Endothelial cell of umbilical vein (primary cell): ENCODE measurements around the gene SOX13.

Experiments used
- CTCF ChIP-seq, 2 donors: IDR thresholded peaks; 1 replicate in 1 of 2; 2 replicates in 1 of 2; pipeline ENCODE4 v1.5.1; 2011; ENCODE audit warnings: low read length in 2 of 2, mild to moderate bottlenecking in 2 of 2, moderate library complexity in 2 of 2, control low read depth in 1 of 2, inconsistent platforms in 1 of 2, low read depth in 1 of 2; ENCODE audit not compliant: insufficient read depth in 1 of 2; ENCODE audit errors: extremely low read depth in 1 of 2
- GATA2 ChIP-seq: IDR thresholded peaks from 2 replicates; pipeline ENCODE4 v1.7.0; 2011; ENCODE audit warnings: low read depth, mild to moderate bottlenecking, moderate library complexity, mixed read lengths, low read length; ENCODE audit not compliant: insufficient read length, insufficient read depth
- MYC ChIP-seq: IDR thresholded peaks from one replicate; pipeline ENCODE4 v1.6.1; 2011; ENCODE audit warnings: mild to moderate bottlenecking, low read depth, low read length

- TF ChIP-seq CTCF (IDR thresholded peaks at IDR 0.05; ENCODE audit: extremely low read depth in 1 of 2, insufficient read depth in 1 of 2, low read depth in 1 of 2, low read length in 2 of 2) (no peak), MYC (no peak), GATA2 (no peak)
Measured at GRCh38 chr1:204087893-204088528, 15.1 kb downstream of the SOX13 start.
